ENCODE results near the gene GLIS1. TPM values are rescaled to one million over a fixed set of nuclear protein-coding genes. Genes with fewer than 3 reads are reported as not detected.

GLIS1 gene
- polyA plus RNA-seq, 1 experiment = 1.9 TPM

DNA sequence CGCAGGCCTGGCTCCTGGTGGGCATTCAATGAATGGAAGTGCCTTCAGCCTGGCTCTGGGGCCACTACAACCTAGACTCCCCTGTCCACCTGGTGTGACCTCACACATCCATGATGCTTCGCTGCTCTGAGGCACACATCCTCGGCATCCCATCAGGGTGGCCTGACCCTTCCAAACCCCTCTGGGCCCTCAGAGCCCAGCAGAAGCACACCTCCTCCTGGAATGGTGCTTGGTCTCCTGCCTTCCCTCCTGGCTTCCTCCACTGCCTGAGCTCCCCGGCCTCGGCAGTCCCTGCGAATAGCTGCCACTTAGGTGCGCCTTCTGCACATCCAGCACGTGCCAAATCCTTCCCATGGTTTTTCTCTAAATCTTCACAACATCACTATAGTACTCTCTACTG lies 133.8 kb downstream of the GLIS1 start:
- CTCF ChIA-PET = no interaction called here
- POLR2A ChIA-PET = no interaction called here
- Histone ChIP-seq H3K27me3 (ENCODE audit: control insufficient read depth, insufficient read depth, low read length) (no peaks in the 10 kb centered on the region), H3K4me3 (ENCODE audit: low read depth, low read length) (no peak overlapping the region), H3K36me3 (ENCODE audit: control insufficient read depth, insufficient read depth, low read length) (no peaks in the 10 kb centered on the region)
- TF ChIP-seq, protein P1, sequence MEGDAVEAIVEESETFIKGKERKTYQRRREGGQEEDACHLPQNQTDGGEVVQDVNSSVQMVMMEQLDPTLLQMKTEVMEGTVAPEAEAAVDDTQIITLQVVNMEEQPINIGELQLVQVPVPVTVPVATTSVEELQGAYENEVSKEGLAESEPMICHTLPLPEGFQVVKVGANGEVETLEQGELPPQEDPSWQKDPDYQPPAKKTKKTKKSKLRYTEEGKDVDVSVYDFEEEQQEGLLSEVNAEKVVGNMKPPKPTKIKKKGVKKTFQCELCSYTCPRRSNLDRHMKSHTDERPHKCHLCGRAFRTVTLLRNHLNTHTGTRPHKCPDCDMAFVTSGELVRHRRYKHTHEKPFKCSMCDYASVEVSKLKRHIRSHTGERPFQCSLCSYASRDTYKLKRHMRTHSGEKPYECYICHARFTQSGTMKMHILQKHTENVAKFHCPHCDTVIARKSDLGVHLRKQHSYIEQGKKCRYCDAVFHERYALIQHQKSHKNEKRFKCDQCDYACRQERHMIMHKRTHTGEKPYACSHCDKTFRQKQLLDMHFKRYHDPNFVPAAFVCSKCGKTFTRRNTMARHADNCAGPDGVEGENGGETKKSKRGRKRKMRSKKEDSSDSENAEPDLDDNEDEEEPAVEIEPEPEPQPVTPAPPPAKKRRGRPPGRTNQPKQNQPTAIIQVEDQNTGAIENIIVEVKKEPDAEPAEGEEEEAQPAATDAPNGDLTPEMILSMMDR (IDR thresholded peaks at IDR 0.05; ENCODE audit: insufficient read depth, low read depth, low read length) = no peak
- DNase-seq (ENCODE audit: low read depth) = no peak

DNA sequence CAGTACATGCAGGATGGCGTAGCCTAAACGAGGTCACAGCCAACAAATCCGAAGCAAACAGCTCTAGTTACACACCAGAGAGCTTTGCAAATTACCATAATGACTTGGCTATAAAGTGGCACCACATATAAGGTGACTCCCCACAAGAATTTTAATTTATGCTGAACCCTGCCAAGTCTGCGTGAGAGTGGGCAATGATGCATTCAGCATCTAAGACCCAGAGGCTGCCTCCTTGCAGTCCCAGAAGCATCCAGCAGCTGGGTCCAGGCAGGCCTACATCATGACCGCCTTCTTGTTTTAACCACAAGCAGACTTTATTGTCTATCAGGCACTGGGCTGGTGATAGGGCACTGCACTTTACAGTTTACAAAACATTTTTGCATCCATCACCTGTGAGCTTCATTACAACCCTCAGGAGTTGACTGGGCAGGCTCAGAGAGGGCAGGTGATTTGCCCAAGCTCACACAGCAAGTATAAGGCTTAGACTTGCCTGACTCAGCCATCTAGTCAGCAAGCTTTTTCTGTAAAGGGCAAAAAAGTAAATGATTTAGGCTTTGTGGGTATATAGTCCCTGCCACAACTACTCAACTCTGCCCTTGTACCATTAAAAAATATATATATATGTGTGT lies 134.6 kb downstream of the GLIS1 start:
- no peak for DNase-seq (ENCODE audit: low read depth)
- Histone ChIP-seq H3K4me3 (ENCODE audit: low read depth, low read length) (no peak overlapping the region), H3K36me3 (ENCODE audit: control insufficient read depth, insufficient read depth, low read length) (no peaks in the 10 kb centered on the region; the same call in 1 of the 2 replicates), H3K27me3 (ENCODE audit: control insufficient read depth, insufficient read depth, low read length) (no peaks in the 10 kb centered on the region)
- ChIA-PET CTCF (interaction anchor here (1.4 kb wide), 2 partner anchors 13 to 142 kb away, joined by 4 read pairs; no protein-coding TSS in a partner anchor), POLR2A (no interaction called here)
- TF ChIP-seq, protein P1 (IDR thresholded peaks at IDR 0.05; ENCODE audit: insufficient read depth, low read depth, low read length) = no peak

DNA sequence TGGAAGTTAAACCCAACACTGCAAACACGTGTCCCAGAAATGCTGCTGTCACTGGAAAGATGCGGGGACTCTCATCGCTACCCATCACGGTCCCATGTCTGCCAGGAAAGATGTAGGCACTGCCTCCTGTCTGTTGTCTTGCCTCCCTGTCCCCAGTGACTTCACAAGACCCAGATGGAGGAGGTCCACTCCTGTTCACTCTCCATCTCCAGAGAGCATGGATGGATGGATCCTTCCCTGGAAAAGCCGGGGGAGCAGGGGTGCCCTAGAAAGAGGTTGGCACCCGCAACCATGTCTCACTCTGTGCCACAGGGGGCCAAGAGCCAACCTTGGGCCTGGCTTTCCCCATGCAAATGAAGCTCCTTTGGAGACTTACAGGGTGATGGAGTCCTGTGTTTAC lies 135.5 kb downstream of the GLIS1 start:
- POLR2A ChIA-PET = no interaction called here
- Histone ChIP-seq H3K4me3 (ENCODE audit: low read depth, low read length) (no peak overlapping the region), H3K36me3 (ENCODE audit: control insufficient read depth, insufficient read depth, low read length) (no peaks in the 10 kb centered on the region; the same call in 1 of the 2 replicates), H3K27me3 (ENCODE audit: control insufficient read depth, insufficient read depth, low read length) (no peaks in the 10 kb centered on the region)
- TF ChIP-seq, protein P1 (IDR thresholded peaks at IDR 0.05; ENCODE audit: insufficient read depth, low read depth, low read length) = no peak
- CTCF ChIA-PET = interaction anchor here (1.0 to 1.4 kb wide), 3 partner anchors 14 to 143 kb away, joined by 3 to 4 read pairs (median 4); no protein-coding TSS in a partner anchor
- DNase-seq (ENCODE audit: low read depth) = no peak

DNA sequence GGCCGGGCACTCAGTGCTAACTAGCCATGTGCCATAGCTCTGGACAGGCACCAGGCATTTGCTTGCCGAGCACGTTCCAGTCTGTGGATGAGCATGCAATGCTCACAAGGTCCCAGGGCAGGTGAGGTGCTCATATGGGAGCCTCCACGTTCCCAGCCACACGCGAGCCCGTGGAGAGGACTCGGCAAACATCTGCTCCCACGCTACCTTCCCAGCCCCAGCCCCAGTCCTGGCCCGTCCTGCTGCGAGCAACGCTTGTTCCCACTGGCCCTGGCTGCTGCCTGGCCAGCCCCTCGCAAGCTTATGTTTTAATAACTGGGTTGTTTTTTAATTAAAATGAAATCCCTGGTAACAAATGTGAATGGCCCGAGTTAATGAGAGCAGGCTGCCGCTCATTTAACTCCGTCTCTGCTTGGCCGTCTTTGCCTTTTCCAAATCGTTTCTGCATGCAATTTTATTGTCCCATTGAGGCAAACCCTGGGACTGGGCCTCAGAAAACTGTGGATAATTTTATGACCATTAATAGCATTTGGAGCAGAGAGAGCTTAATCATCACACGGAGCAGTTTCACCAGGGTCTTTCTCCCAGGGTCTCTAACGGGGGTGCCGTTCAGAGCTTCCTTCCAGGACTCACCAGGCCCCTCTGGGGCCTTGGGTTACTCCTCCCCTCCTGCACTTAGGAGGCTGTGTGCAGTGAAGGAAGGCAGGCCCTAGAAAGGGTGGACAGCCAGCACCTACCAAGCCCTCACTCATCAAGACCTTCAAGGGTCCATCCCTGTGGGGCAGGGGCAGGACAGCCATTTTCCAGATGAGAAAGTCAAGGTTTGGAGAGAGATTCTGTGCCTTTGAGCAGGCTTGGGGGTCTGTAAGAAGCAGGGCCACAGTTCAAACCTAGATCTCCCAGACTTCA lies 136.8 kb downstream of the GLIS1 start:
- CTCF ChIA-PET = interaction anchor here (2.1 kb wide), 1 partner anchor 11 kb away, joined by 7 read pairs; no protein-coding TSS in a partner anchor
- POLR2A ChIA-PET = no interaction called here

More for the DNA sequence above, 136.8 kb downstream of the GLIS1 start:
- Histone ChIP-seq H3K27me3 (ENCODE audit: control insufficient read depth, insufficient read depth, low read length) (no peaks in the 10 kb centered on the region), H3K4me3 (ENCODE audit: low read depth, low read length) (no peak overlapping the region), H3K36me3 (ENCODE audit: control insufficient read depth, insufficient read depth, low read length) (no peaks in the 10 kb centered on the region; the same call in 1 of the 2 replicates)
- no peak for DNase-seq (ENCODE audit: low read depth)
- TF ChIP-seq, protein P1 (IDR thresholded peaks at IDR 0.05; ENCODE audit: insufficient read depth, low read depth, low read length) = no peak

Measured in BJ (cell line).